ENCODE results near the gene STAT1.

GRCh38 chr2:191006997-191007783, 6.8 kb downstream of the STAT1 start:
- TF ChIP-seq POLR2A (IDR thresholded peaks at IDR 0.05; ENCODE audit: low read depth, low read length) (no peak), POLR2AphosphoS5 (IDR thresholded peaks at IDR 0.05; ENCODE audit: low read depth, low read length) (no peak)

All from GM12892 (cell line).